ENCODE data around the gene GAS7.
"Not testable (repeated sequence)": the region's sequence is repeated elsewhere in the genome, so short reads cannot be mapped to it uniquely, and the experiment has no call there.

The GAS7 gene

GRCh38 chr17:10010752-10011151, 187.7 kb downstream of the GAS7 start:
- no peak for FAIRE-seq

- no peak for FAIRE-seq
Measured at GRCh38 chr17:10003705-10004104, 194.7 kb downstream of the GAS7 start.

- FAIRE-seq = not testable (repeated sequence)
Measured at GRCh38 chr17:10002567-10003360, 195.6 kb downstream of the GAS7 start.

GRCh38 chr17:10001306-10001873, 197.0 kb downstream of the GAS7 start:
- no peak for FAIRE-seq

- no peak for FAIRE-seq
Measured at GRCh38 chr17:9999919-10000695, 198.3 kb downstream of the GAS7 start.

GRCh38 chr17:9998060-9998459, 200.3 kb downstream of the GAS7 start:
- no peak for FAIRE-seq

- no peak for FAIRE-seq
Measured at GRCh38 chr17:9994761-9995160, 203.6 kb downstream of the GAS7 start.

- FAIRE-seq = no peak
Measured at GRCh38 chr17:9991796-9992195, 206.6 kb downstream of the GAS7 start.

- FAIRE-seq = no peak
Measured at GRCh38 chr17:9991351-9991750, 207.1 kb downstream of the GAS7 start.

GRCh38 chr17:9987779-9988585, 210.4 kb downstream of the GAS7 start:
- no peak for FAIRE-seq

- FAIRE-seq = no peak
Measured at GRCh38 chr17:9986754-9987382, 211.5 kb downstream of the GAS7 start.

- FAIRE-seq = no peak
Measured at GRCh38 chr17:9985646-9986045, 212.8 kb downstream of the GAS7 start.

- FAIRE-seq = no peak
Measured at GRCh38 chr17:9984768-9985167, 213.6 kb downstream of the GAS7 start.

GRCh38 chr17:9982159-9982558, 216.2 kb downstream of the GAS7 start:
- FAIRE-seq = no peak

- FAIRE-seq = no peak
Measured at GRCh38 chr17:9981344-9981915, 217.0 kb downstream of the GAS7 start.

GRCh38 chr17:9979463-9979995, 218.9 kb downstream of the GAS7 start:
- no peak for FAIRE-seq

GRCh38 chr17:9977180-9977575, 221.2 kb downstream of the GAS7 start:
- FAIRE-seq = no peak

GRCh38 chr17:9976283-9977179, 221.9 kb downstream of the GAS7 start:
- FAIRE-seq = no peak

GRCh38 chr17:9974448-9975381, 223.7 kb downstream of the GAS7 start:
- no peak for FAIRE-seq
